H1 (cell line): ENCODE data around the gene KLHL29.

Experiments
- CTCF ChIP-seq, 3 experiments: IDR thresholded peaks; 1 replicate in 2 of 3; 2 replicates in 1 of 3; pipeline versions ENCODE4 v1.5.1 to v1.6.1; 2011; ENCODE audit warnings: low read length in 3 of 3, mild to moderate bottlenecking in 3 of 3, inconsistent platforms in 2 of 3, low read depth in 1 of 3, moderate library complexity in 1 of 3; ENCODE audit not compliant: insufficient read depth in 1 of 3; ENCODE audit errors: control extremely low read depth in 1 of 3
- EP300 ChIP-seq, 2 experiments: IDR thresholded peaks; 1 replicate in 1 of 2; 2 replicates in 1 of 2; pipeline ENCODE4 v1.6.1; 2011 to 2012; ENCODE audit warnings: low read depth in 2 of 2, low read length in 2 of 2, mild to moderate bottlenecking in 2 of 2, borderline replicate concordance in 1 of 2, inconsistent platforms in 1 of 2, moderate library complexity in 1 of 2
- EZH2 ChIP-seq: fragments of 200-600 bp; sonication (generic); IDR thresholded peaks from 2 replicates; pipeline ENCODE4 v1.7.1; 2012; ENCODE audit warnings: low read depth, mild to moderate bottlenecking, moderate library complexity, low read length, inconsistent platforms; ENCODE audit not compliant: severe bottlenecking
- HDAC2 ChIP-seq, 2 experiments: fragments of 300-600 bp in 1 of 2; sonication (generic) in 1 of 2; IDR thresholded peaks; 2 replicates each; pipeline ENCODE4 v1.6.1; 2011 to 2012; ENCODE audit warnings: low read depth in 2 of 2, low read length in 2 of 2, mild to moderate bottlenecking in 2 of 2, moderate library complexity in 2 of 2, borderline replicate concordance in 1 of 2, inconsistent platforms in 1 of 2
- JUN ChIP-seq: IDR thresholded peaks from 2 replicates; pipeline ENCODE4 v1.6.1; 2011; ENCODE audit warnings: low read depth, mild to moderate bottlenecking, improper control_type of control experiment, low read length
- KDM1A ChIP-seq: fragments of 200-600, 300-600 bp; sonication (generic); IDR thresholded peaks from 2 replicates; pipeline ENCODE4 v1.7.1; 2016; ENCODE audit warnings: mild to moderate bottlenecking, low read length, borderline replicate concordance
- MAFK ChIP-seq: IDR thresholded peaks from 2 replicates; pipeline ENCODE4 v1.6.1; 2012; ENCODE audit warnings: low read depth, mild to moderate bottlenecking, improper control_type of control experiment, low read length
- MAX ChIP-seq: IDR thresholded peaks from 2 replicates; pipeline ENCODE4 v1.6.1; 2012; ENCODE audit warnings: inconsistent platforms
- POLR2A ChIP-seq, 2 experiments: IDR thresholded peaks; 1 replicate in 1 of 2; 2 replicates in 1 of 2; pipeline ENCODE4 v1.6.1; 2011; ENCODE audit warnings: low read depth in 2 of 2, low read length in 2 of 2, mild to moderate bottlenecking in 2 of 2; ENCODE audit errors: control extremely low read depth in 1 of 2
- POLR2AphosphoS5 ChIP-seq: IDR thresholded peaks from 2 replicates; pipeline ENCODE4 v1.6.1; 2011; ENCODE audit warnings: low read depth, low read length
- RFX5 ChIP-seq: IDR thresholded peaks from 2 replicates; pipeline ENCODE4 v1.6.1; 2011; ENCODE audit warnings: low read depth, low read length, improper control_type of control experiment, borderline replicate concordance
- SIX5 ChIP-seq: IDR thresholded peaks from 2 replicates; pipeline ENCODE4 v1.6.1; 2011; ENCODE audit warnings: mild to moderate bottlenecking, low read depth, low read length
- TAF1 ChIP-seq: IDR thresholded peaks from 2 replicates; pipeline ENCODE4 v1.6.1; 2011; ENCODE audit warnings: mild to moderate bottlenecking, low read depth, low read length
- TBP ChIP-seq: IDR thresholded peaks from 2 replicates; pipeline ENCODE4 v1.6.1; 2011; ENCODE audit warnings: low read depth, low read length, improper control_type of control experiment

- TF ChIP-seq KDM1A, result no peak
- no peak for TF ChIP-seq TBP
- no peak for TF ChIP-seq EZH2
- TF ChIP-seq POLR2A (IDR thresholded peaks at IDR 0.05; ENCODE audit: control extremely low read depth in 1 of 2, low read depth in 2 of 2, low read length in 2 of 2), result no peak
- TF ChIP-seq CTCF (IDR thresholded peaks at IDR 0.05; ENCODE audit: control extremely low read depth in 1 of 3, insufficient read depth in 1 of 3, low read depth in 1 of 3, low read length in 3 of 3), result no peak
- no peak for TF ChIP-seq RFX5
- TF ChIP-seq TAF1, result no peak
- TF ChIP-seq HDAC2 (IDR thresholded peaks at IDR 0.05; ENCODE audit: borderline replicate concordance in 1 of 2, low read depth in 2 of 2, low read length in 2 of 2), result no peak
- no peak for TF ChIP-seq EP300 (IDR thresholded peaks at IDR 0.05; ENCODE audit: borderline replicate concordance in 1 of 2, low read depth in 2 of 2, low read length in 2 of 2)
- no peak for TF ChIP-seq POLR2AphosphoS5
- TF ChIP-seq MAX, result no peak
- TF ChIP-seq SIX5, result no peak
- no peak for TF ChIP-seq MAFK
- no peak for TF ChIP-seq JUN
Measured at GRCh38 chr2:23387845-23388244, 2.9 kb downstream of the KLHL29 start.
